ENCODE results near the gene ATAD3B. TPM values are rescaled to one million over a fixed set of nuclear protein-coding genes. Genes with fewer than 3 reads are reported as not detected.
A peak's percentile ranks its signal among the peaks of the same experiment; 100 is the strongest.

Gene ATAD3B
- total RNA-seq, 1 donor from 2014 or later, result 44.3 TPM

- TF ChIP-seq CTCF (conservative IDR thresholded peaks at IDR 0.05), result no peak
- Mint-ChIP-seq H3K4me1 (ENCODE audit: unreplicated experiment) (peaks cover 9% of the 10 kb centered on the region), H3K27ac (peak overlapping the region; percentile 81), H3K36me3 (no peaks in the 10 kb centered on the region), H3K4me3 (peak overlapping the region; percentile 39), H3K9me3 (no peaks in the 10 kb centered on the region), H3K27me3 (no peaks in the 10 kb centered on the region)
- DNase-seq (ENCODE audit: extremely low spot score, unreplicated experiment), result no peak
Measured at GRCh38 chr1:1432274-1432950, 39.2 kb upstream of the ATAD3B start.

GRCh38 chr1:1432951-1433803, 38.4 kb upstream of the ATAD3B start:
- DNase-seq (ENCODE audit: extremely low spot score, unreplicated experiment), result peak; percentile 77
- H3K27me3 Mint-ChIP-seq, result no peaks in the 10 kb centered on the region
- TF ChIP-seq CTCF (conservative IDR thresholded peaks at IDR 0.05), result no peak
- peak overlapping the region; percentile 36 for H3K4me3 Mint-ChIP-seq
- H3K4me1 Mint-ChIP-seq (ENCODE audit: unreplicated experiment), result peaks cover 9% of the 10 kb centered on the region
- H3K27ac Mint-ChIP-seq, result peak overlapping the region; percentile 81
- no peaks in the 10 kb centered on the region for H3K9me3 Mint-ChIP-seq
- no peaks in the 10 kb centered on the region for H3K36me3 Mint-ChIP-seq

GRCh38 chr1:1433804-1434130, 37.8 kb upstream of the ATAD3B start:
- Mint-ChIP-seq H3K4me3 (peak overlapping the region; percentile 36), H3K36me3 (no peaks in the 10 kb centered on the region), H3K27ac (no peak overlapping the region), H3K9me3 (no peaks in the 10 kb centered on the region), H3K27me3 (no peaks in the 10 kb centered on the region), H3K4me1 (ENCODE audit: unreplicated experiment) (peaks cover 9% of the 10 kb centered on the region)
- no peak for TF ChIP-seq CTCF (conservative IDR thresholded peaks at IDR 0.05)
- peak; percentile 71 for DNase-seq (ENCODE audit: extremely low spot score, unreplicated experiment)

- TF ChIP-seq CTCF (conservative IDR thresholded peaks at IDR 0.05), result no peak
- Mint-ChIP-seq H3K27me3 (no peaks in the 10 kb centered on the region), H3K4me3 (no peak overlapping the region), H3K9me3 (no peaks in the 10 kb centered on the region), H3K36me3 (no peaks in the 10 kb centered on the region), H3K27ac (no peak overlapping the region), H3K4me1 (ENCODE audit: unreplicated experiment) (peaks cover 9% of the 10 kb centered on the region)
- DNase-seq (ENCODE audit: extremely low spot score, unreplicated experiment), result peak; percentile 73
Measured at GRCh38 chr1:1434131-1434823, 37.3 kb upstream of the ATAD3B start.

- Mint-ChIP-seq H3K9me3 (no peaks in the 10 kb centered on the region), H3K4me1 (ENCODE audit: unreplicated experiment) (peaks cover 5% of the 10 kb centered on the region), H3K27ac (peak overlapping the region; percentile 55), H3K4me3 (peak overlapping the region; percentile 78), H3K27me3 (no peaks in the 10 kb centered on the region), H3K36me3 (no peaks in the 10 kb centered on the region)
- TF ChIP-seq CTCF (conservative IDR thresholded peaks at IDR 0.05), result no peak
- DNase-seq (ENCODE audit: extremely low spot score, unreplicated experiment), result no peak
Measured at GRCh38 chr1:1434824-1435105, 36.8 kb upstream of the ATAD3B start.
